CD4-positive, alpha-beta T cell (primary cell): ENCODE results near the gene GCC2. TPM values are rescaled to one million over a fixed set of nuclear protein-coding genes. Genes with fewer than 3 reads are reported as not detected.

Experiments
- ATAC-seq: fragments of 200-7000 bp; cut with Tn5 transposase; one replicate; pipeline ENCODE4 v1.10.0; 2022; ENCODE audit warnings: mild to moderate bottlenecking; ENCODE audit not compliant: poor library complexity
- CTCF ChIA-PET: fragments of 350-600 bp; sonication (Branson Sonifier 250); formaldehyde crosslinking; loops from one replicate; lab custom pipeline; 2021; ENCODE audit warnings: antibody characterized with exemption, inconsistent platforms; lab: Charles Lee
- POLR2A ChIA-PET: fragments of 350-600 bp; sonication (Branson Sonifier 250); formaldehyde crosslinking; loops from one replicate; lab custom pipeline; 2021; ENCODE audit warnings: antibody characterized with exemption, inconsistent platforms; lab: Charles Lee
- DNase-seq, 14 experiments: peaks; one replicate each; pipeline ENCODE4 v3.0.0-alpha.2; 2013 to 2020; ENCODE audit warnings: mixed read lengths in 2 of 14
- H3K27ac ChIP-seq, 2 donors: one replicate each; pipeline versions ENCODE4 v1.5.1 to v1.7.0; 2013; ENCODE audit warnings: low read length in 2 of 2, low read depth in 1 of 2, mild to moderate bottlenecking in 1 of 2
- H3K27me3 ChIP-seq, 2 experiments: 1 replicate in 1 of 2; 2 replicates in 1 of 2; pipeline versions ENCODE4 v1.6.1 to v1.7.0; 2013; ENCODE audit warnings: low read length in 2 of 2, control low read depth in 1 of 2, mild to moderate bottlenecking in 1 of 2, moderate library complexity in 1 of 2; ENCODE audit not compliant: insufficient read depth in 2 of 2, control insufficient read depth in 1 of 2
- H3K36me3 ChIP-seq: one replicate; pipeline ENCODE4 v1.6.1; 2013; ENCODE audit warnings: low read length, control low read depth; ENCODE audit not compliant: insufficient read depth
- H3K4me1 ChIP-seq: one replicate; pipeline ENCODE4 v1.6.1; 2013; ENCODE audit warnings: low read length, control low read depth; ENCODE audit not compliant: insufficient read depth
- H3K4me3 ChIP-seq: one replicate; pipeline ENCODE4 v1.5.1; 2013; ENCODE audit warnings: mild to moderate bottlenecking, low read length, moderate library complexity
- H3K9me3 ChIP-seq, 2 experiments: 1 replicate in 1 of 2; 2 replicates in 1 of 2; pipeline versions ENCODE4 v1.6.1 to v1.7.0; 2013; ENCODE audit warnings: low read length in 2 of 2, mild to moderate bottlenecking in 2 of 2, control low read depth in 1 of 2, moderate library complexity in 1 of 2; ENCODE audit not compliant: control insufficient read depth in 1 of 2, insufficient read depth in 1 of 2
- H3K27ac Mint-ChIP-seq: one replicate; pipeline ENCODE4 v1.8.0; 2020; ENCODE audit warnings: mixed read lengths
- H3K27me3 Mint-ChIP-seq: one replicate; pipeline ENCODE4 v1.8.0; 2021; ENCODE audit warnings: mixed read lengths
- H3K36me3 Mint-ChIP-seq: one replicate; pipeline ENCODE4 v1.8.0; 2021; ENCODE audit warnings: low read depth, mixed read lengths
- H3K4me1 Mint-ChIP-seq: one replicate; pipeline ENCODE4 v1.8.0; 2021; ENCODE audit warnings: low read depth, mixed read lengths
- H3K4me3 Mint-ChIP-seq: one replicate; pipeline ENCODE4 v1.8.0; 2020; ENCODE audit warnings: mild to moderate bottlenecking, mixed read lengths
- H3K9me3 Mint-ChIP-seq: one replicate; pipeline ENCODE4 v1.8.0; 2020; ENCODE audit warnings: mixed read lengths
- intact Hi-C, 2 experiments: fragments of 100-400 bp; cut with DNase I in 1 of 2; cut with micrococcal nuclease in 1 of 2; formaldehyde crosslinking; loops; one replicate each; pipeline versions ENCODE4 v1.15.1 to v1.9.0; 2023 to 2025; cut with DNase I, micrococcal nuclease
- total RNA-seq, 174 experiments: library from RNA in 2 of 174; stranded (reverse) in 2 of 174; gene quantifications; one replicate each; pipeline ENCODE4 v1.2.3 and lab custom pipeline; 2021 to 2026
- TF ChIP-seq, protein P1 (sequence below): fragments of 200-600 bp; IDR thresholded peaks from one replicate; pipeline ENCODE4 v1.8.0; 2022; ENCODE audit warnings: antibody characterized with exemption, mild to moderate bottlenecking

The GCC2 gene
- total RNA-seq, 2 experiments from 2014 or later: 134 to 141 TPM

DNA sequence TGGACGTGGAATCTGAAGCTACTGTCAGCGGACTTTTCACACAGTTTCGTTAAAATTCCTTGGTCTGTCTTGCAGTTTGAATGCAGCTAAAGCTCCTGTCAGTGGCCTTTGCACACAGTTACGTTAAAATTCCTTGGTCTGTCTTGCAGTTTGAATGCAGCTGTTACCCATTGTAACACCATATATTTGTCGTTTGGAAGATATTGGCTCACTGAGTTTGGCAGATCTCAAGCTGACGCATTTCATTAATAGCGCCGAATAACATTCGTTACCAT lies 86.3 kb downstream of the GCC2 start:
- intact Hi-C loops: loop anchor here (2.0 to 10.0 kb wide), 4 partner anchors 50 to 184 kb away; partner anchors contain the start of genes GCC2 (in 1 of the 2) and RANBP2 (in 1 of the 2)
- Histone ChIP-seq H3K4me1 (peaks cover 25% of the 10 kb centered on the region), H3K4me3 (peak overlapping the region; percentile 62), H3K36me3 (no peaks in the 10 kb centered on the region), H3K9me3 (no peaks in the 10 kb centered on the region), H3K27me3 (no peaks in the 10 kb centered on the region), H3K27ac (no peak overlapping the region)
- POLR2A ChIA-PET: interaction anchor here (0.9 to 2.6 kb wide), 3 partner anchors 13 to 87 kb away, joined by 3 to 6 read pairs (median 3); partner anchors contain the start of gene GCC2
- Mint-ChIP-seq H3K4me1 (peaks cover 41% of the 10 kb centered on the region), H3K9me3 (no peaks in the 10 kb centered on the region), H3K36me3 (peaks cover 4% of the 10 kb centered on the region), H3K4me3 (peak overlapping the region; percentile 99), H3K27ac (peak overlapping the region; percentile 86), H3K27me3 (no peaks in the 10 kb centered on the region)
- CTCF ChIA-PET: interaction anchor here (1.6 kb wide), 1 partner anchor 101 kb away, joined by 4 read pairs; no protein-coding TSS in a partner anchor
- TF ChIP-seq, protein P1, sequence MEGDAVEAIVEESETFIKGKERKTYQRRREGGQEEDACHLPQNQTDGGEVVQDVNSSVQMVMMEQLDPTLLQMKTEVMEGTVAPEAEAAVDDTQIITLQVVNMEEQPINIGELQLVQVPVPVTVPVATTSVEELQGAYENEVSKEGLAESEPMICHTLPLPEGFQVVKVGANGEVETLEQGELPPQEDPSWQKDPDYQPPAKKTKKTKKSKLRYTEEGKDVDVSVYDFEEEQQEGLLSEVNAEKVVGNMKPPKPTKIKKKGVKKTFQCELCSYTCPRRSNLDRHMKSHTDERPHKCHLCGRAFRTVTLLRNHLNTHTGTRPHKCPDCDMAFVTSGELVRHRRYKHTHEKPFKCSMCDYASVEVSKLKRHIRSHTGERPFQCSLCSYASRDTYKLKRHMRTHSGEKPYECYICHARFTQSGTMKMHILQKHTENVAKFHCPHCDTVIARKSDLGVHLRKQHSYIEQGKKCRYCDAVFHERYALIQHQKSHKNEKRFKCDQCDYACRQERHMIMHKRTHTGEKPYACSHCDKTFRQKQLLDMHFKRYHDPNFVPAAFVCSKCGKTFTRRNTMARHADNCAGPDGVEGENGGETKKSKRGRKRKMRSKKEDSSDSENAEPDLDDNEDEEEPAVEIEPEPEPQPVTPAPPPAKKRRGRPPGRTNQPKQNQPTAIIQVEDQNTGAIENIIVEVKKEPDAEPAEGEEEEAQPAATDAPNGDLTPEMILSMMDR: no peak
- no peak for DNase-seq
- ATAC-seq: no peak

DNA sequence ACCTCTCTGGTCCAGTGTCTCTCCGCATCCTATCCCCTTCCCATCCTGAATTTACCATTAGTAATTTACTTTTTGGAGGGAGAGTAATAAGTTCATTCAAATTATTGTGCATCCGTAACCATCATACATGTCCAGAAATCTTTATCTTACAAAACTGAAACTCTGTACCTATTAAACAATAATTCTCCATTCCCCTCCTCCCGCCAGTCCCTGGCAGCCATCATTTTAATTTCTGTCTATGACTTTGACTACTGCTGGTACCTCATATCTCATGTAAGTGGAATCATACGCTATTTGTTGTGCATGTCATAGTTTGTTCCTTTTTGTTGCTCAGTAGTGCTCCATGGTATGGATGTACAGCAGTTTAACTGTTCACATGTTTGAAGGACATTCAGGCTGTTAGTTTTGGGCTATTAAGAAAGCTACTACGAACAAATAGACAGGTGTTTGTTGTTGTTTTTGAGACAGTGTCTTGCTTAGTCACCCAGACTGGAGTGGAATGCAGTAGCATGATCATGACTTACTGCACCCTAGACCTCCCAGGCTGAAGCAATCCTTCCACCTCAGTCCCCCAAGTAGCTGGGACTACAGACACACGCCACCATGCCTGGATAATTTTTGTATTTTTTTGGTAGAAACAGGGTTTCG lies 87.3 kb downstream of the GCC2 start:
- Histone ChIP-seq H3K4me1 (peaks cover 23% of the 10 kb centered on the region), H3K27ac (no peak overlapping the region), H3K9me3 (no peaks in the 10 kb centered on the region), H3K27me3 (no peaks in the 10 kb centered on the region), H3K4me3 (no peak overlapping the region), H3K36me3 (no peaks in the 10 kb centered on the region)
- no peaks in the 10 kb centered on the region for H3K27me3 Mint-ChIP-seq
- H3K36me3 Mint-ChIP-seq: peaks cover 4% of the 10 kb centered on the region
- peak overlapping the region; percentile 72 for H3K4me3 Mint-ChIP-seq
- ChIA-PET CTCF (no interaction called here), POLR2A (interaction anchor here (1.7 kb wide), 1 partner anchor 12 kb away, joined by 3 read pairs; no protein-coding TSS in a partner anchor)
- intact Hi-C loops: loop anchor here in 1 of 2 experiments (10.0 kb wide), 2 partner anchors 49 to 61 kb away; no protein-coding TSS in a partner anchor
- ATAC-seq: no peak
- H3K27ac Mint-ChIP-seq: no peak overlapping the region
- DNase-seq: no peak
- TF ChIP-seq, protein P1: no peak
- no peaks in the 10 kb centered on the region for H3K9me3 Mint-ChIP-seq
- H3K4me1 Mint-ChIP-seq: peaks cover 33% of the 10 kb centered on the region

DNA sequence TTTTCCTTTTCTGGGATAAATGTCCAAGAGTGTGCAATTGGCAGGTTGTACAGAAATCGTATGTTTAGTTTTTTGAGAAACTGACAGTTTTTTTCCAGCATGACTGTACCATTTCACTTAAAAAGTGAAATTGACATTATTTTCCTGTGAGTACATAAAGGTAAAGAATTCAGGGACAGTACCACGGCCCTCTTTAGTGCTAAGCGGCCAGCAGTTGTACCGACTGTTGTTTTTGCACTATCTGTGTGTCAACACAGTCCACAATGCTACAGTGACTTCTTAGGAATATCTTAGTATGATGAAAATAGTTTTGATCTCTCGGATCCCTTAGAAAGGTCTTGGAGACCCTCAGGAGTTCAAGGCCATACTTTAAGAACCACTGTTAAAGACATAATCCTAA lies 87.9 kb downstream of the GCC2 start:
- Histone ChIP-seq H3K36me3 (no peaks in the 10 kb centered on the region), H3K27me3 (no peaks in the 10 kb centered on the region), H3K4me1 (peaks cover 19% of the 10 kb centered on the region), H3K27ac (no peak overlapping the region), H3K9me3 (no peaks in the 10 kb centered on the region), H3K4me3 (no peak overlapping the region)
- TF ChIP-seq, protein P1: no peak
- no peaks in the 10 kb centered on the region for H3K27me3 Mint-ChIP-seq
- H3K27ac Mint-ChIP-seq: no peak overlapping the region
- POLR2A ChIA-PET: no interaction called here
- H3K9me3 Mint-ChIP-seq: no peaks in the 10 kb centered on the region
- CTCF ChIA-PET: no interaction called here
- peaks cover 4% of the 10 kb centered on the region for H3K36me3 Mint-ChIP-seq
- DNase-seq (no peak), ATAC-seq (no peak)
- intact Hi-C loops: loop anchor here in 1 of 2 experiments (10.0 kb wide), 2 partner anchors 48 to 62 kb away; no protein-coding TSS in a partner anchor
- H3K4me1 Mint-ChIP-seq: peaks cover 33% of the 10 kb centered on the region
- peak overlapping the region; percentile 72 for H3K4me3 Mint-ChIP-seq
